ENCODE data around the gene HS3ST1.

GRCh38 chr4:11365039-11365438, 63.7 kb downstream of the HS3ST1 start:
- TF ChIP-seq, protein P1, sequence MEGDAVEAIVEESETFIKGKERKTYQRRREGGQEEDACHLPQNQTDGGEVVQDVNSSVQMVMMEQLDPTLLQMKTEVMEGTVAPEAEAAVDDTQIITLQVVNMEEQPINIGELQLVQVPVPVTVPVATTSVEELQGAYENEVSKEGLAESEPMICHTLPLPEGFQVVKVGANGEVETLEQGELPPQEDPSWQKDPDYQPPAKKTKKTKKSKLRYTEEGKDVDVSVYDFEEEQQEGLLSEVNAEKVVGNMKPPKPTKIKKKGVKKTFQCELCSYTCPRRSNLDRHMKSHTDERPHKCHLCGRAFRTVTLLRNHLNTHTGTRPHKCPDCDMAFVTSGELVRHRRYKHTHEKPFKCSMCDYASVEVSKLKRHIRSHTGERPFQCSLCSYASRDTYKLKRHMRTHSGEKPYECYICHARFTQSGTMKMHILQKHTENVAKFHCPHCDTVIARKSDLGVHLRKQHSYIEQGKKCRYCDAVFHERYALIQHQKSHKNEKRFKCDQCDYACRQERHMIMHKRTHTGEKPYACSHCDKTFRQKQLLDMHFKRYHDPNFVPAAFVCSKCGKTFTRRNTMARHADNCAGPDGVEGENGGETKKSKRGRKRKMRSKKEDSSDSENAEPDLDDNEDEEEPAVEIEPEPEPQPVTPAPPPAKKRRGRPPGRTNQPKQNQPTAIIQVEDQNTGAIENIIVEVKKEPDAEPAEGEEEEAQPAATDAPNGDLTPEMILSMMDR (conservative IDR thresholded peaks at IDR 0.05; ENCODE audit: low read depth, low read length): no peak
- TF ChIP-seq EZH2 (IDR thresholded peaks at IDR 0.05; ENCODE audit: borderline replicate concordance, low read depth, low read length, poor library complexity, severe bottlenecking): no peak

Measured in A673 (cell line).